Psoas muscle (tissue), 8 donors: ENCODE data around the gene SLX9. TPM values are rescaled to one million over a fixed set of nuclear protein-coding genes. Genes with fewer than 3 reads are reported as not detected.
"Not testable (repeated sequence)": the region's sequence is repeated elsewhere in the genome, so short reads cannot be mapped to it uniquely, and the experiment has no call there.

ENCODE experiments used
- ATAC-seq, 4 donors: fragments of 200-7000 bp; cut with Tn5 transposase; one replicate each; pipeline ENCODE4 v1.9.1; 2020; ENCODE audit warnings: moderate library complexity in 3 of 4, mild to moderate bottlenecking in 2 of 4
- DNase-seq, 2 donors: peaks; one replicate each; pipeline ENCODE4 v3.0.0-alpha.2; 2020
- H3K27ac ChIP-seq: fragments of 200-600 bp; one replicate; pipeline ENCODE4 v1.8.0; 2022
- H3K27me3 ChIP-seq, 3 donors: fragments of 200-600 bp in 1 of 3; one replicate each; pipeline versions ENCODE4 v1.6.1 to v1.8.0; 2013 to 2022; ENCODE audit warnings: low read length in 2 of 3, mild to moderate bottlenecking in 2 of 3, moderate library complexity in 1 of 3; ENCODE audit not compliant: insufficient read depth in 3 of 3
- H3K36me3 ChIP-seq, 2 donors: fragments of 200-600 bp in 1 of 2; one replicate each; pipeline versions ENCODE4 v1.6.1 to v1.8.0; 2013 to 2022; ENCODE audit warnings: low read depth in 1 of 2, mild to moderate bottlenecking in 1 of 2, moderate library complexity in 1 of 2; ENCODE audit not compliant: insufficient read depth in 1 of 2
- H3K4me1 ChIP-seq: fragments of 200-600 bp; one replicate; pipeline ENCODE4 v1.8.0; 2022
- H3K4me3 ChIP-seq: fragments of 200-600 bp; one replicate; pipeline ENCODE4 v1.8.0; 2022; ENCODE audit warnings: mild to moderate bottlenecking
- H3K9me3 ChIP-seq: fragments of 200-600 bp; one replicate; pipeline ENCODE4 v1.8.0; 2022
- CTCF ChIP-seq: fragments of 200-600 bp; IDR thresholded peaks from one replicate; pipeline ENCODE4 v1.8.0; 2022; ENCODE audit warnings: antibody characterized with exemption
- WGBS, 3 donors: extraction: QIAGEN DNeasy Blood & Tissue Kit; methylation state at CpG; one replicate each; pipeline versions ENCODE4 v1.1.6 to v1.1.7; 2013; 5-methylcytosine and 5-hydroxymethylcytosine counted together
- intact Hi-C, 2 donors: fragments of 100-400 bp; cut with DNase I; formaldehyde crosslinking; loops; one replicate each; pipeline versions ENCODE4 v1.11.0 to v1.14.2; 2022
- polyA plus RNA-seq, 3 donors: library from polyadenylated mRNA; stranded (reverse); fragments of 200-250 nt; gene quantifications; one replicate each; pipeline ENCODE4 v1.2.3, GENCODE V29; 2013
- total RNA-seq, 4 donors: library from RNA; stranded (reverse); fragmentation: NEBNext Ultra II Directional in 2 of 4; extraction: Animal tissue kit (Norgen Biotek cat#: 25700) in 2 of 4; gene quantifications; one replicate each; pipeline versions ENCODE4 v1.2.1 to v1.2.4, GENCODE V29; 2021 to 2023
- donor health status: healthy with polysubstance abuse.
- donor health status: DM: no; HTN: no; CAD: no; lungs with moderate emphysema.
- donor health status: Bipolar disorder and iron deficiency.
- donor health status: healthy.
- donor health status: DM: yes; HTN: yes; CAD: no.
- donor health status: DM: no; HTN: no; CAD: no.
- donor health status: DM: no; HTN: no; CAD: no.
- donor health status: DM: yes; HTN: yes; CAD: no.

Gene SLX9
- total and polyA plus RNA-seq, 7 donors, result 20.2 to 69.2 (median 30.1) TPM

DNA sequence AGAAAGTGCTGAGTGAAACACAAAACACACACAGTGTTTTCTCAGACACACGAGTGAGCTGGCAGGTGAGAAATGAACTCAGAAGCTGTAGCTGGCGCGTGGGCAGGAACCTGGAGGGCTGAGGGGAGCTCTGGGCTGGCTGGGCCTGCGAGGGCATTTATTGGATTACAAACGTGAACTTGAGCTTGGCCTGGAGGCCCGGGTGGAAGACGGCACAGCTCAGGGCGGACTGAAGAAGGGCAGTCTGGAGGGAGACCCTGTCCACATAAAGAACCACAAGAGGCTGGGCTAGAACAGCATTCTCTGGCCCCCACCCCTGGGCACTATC, 82.5 kb downstream of the SLX9 start:
- Histone ChIP-seq H3K36me3 (no peaks in the 10 kb centered on the region), H3K27ac (no peak overlapping the region), H3K4me1 (no peaks in the 10 kb centered on the region), H3K4me3 (no peak overlapping the region), H3K27me3 (peaks cover 0 to 2% (median 0%) of the 10 kb centered on the region in 3 donors), H3K9me3 (no peaks in the 10 kb centered on the region)
- ATAC-seq (no peak), DNase-seq (peak in 1 of 2 donors; percentile 37)
- intact Hi-C loops, result no loop called here
- TF ChIP-seq CTCF, result no peak
- 62 to 84% (median 64%) methylated on average over 8 of the region's 8 CpGs for WGBS, 3 donors

DNA sequence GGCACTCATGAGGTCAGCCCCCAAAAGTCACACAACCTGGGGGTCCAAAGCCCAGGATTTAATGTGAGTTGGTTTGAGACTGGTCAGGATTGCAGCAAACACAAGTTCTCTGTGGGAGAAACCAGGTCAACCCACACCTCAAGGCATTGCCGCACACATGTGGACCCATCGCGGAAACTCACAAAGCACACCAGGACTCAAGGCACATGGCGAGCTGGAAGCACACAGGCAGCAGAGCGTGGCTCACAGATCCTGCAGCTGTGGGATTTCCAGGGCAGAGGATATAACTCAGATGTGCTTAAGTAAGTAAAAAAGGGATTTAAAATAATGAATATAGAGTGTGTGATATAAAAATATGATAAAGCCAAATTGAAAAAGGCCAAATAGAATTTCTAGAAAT, 82.9 kb downstream of the SLX9 start:
- Histone ChIP-seq H3K9me3 (no peaks in the 10 kb centered on the region), H3K27ac (no peak overlapping the region), H3K4me3 (no peak overlapping the region), H3K27me3 (peaks cover 0 to 2% (median 0%) of the 10 kb centered on the region in 3 donors), H3K36me3 (no peaks in the 10 kb centered on the region), H3K4me1 (no peaks in the 10 kb centered on the region)
- DNase-seq, result no peak
- intact Hi-C loops, result no loop called here
- WGBS, 3 donors, result 96% methylated on average over 5 of the region's 5 CpGs
- TF ChIP-seq CTCF, result no peak
- ATAC-seq, result no peak

DNA sequence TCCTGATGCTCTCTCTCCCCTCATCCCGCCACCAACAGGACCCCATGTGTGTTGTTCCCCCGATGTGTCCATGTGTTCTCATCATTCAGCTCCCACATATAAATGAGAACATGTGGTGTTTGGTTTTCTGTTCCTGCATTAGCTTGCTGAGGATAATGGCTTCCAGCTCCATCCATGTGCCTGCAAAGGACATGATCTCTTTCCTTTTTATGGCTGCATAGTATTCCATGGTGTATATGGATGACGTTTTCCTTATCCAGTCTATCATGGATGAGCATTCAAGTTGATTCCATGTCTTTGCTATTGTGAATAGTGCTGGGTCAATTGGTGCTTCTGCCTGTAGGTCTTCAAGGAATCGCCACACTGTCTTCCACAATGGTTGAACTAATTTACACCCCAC, 84.7 kb downstream of the SLX9 start:
- H3K4me3 ChIP-seq, intact Hi-C loops, ATAC-seq, H3K9me3 ChIP-seq, H3K27ac ChIP-seq, H3K36me3 ChIP-seq, DNase-seq, H3K4me1 ChIP-seq, H3K27me3 ChIP-seq: not testable (repeated sequence)
- whole genome bisulfite sequencing, 3 donors, result 94 to 98% (median 95%) methylated on average over 4 of the region's 4 CpGs

GRCh38 chr21:45026066-45026745, 86.4 kb downstream of the SLX9 start:
- DNase-seq (no peak), ATAC-seq (no peak)
- intact Hi-C loops, result no loop called here
- Histone ChIP-seq H3K4me1 (no peaks in the 10 kb centered on the region), H3K4me3 (no peak overlapping the region), H3K27me3 (no peaks in the 10 kb centered on the region), H3K36me3 (no peaks in the 10 kb centered on the region), H3K9me3 (no peaks in the 10 kb centered on the region), H3K27ac (no peak overlapping the region)
- TF ChIP-seq CTCF, result no peak
- 93 to 95% (median 94%) methylated on average over 22 of the region's 22 CpGs for WGBS, 3 donors

Other genes with a start within 250 kb of the SLX9 start
- gene KRTAP10-12, start 242.9 kb upstream of the SLX9 start, total RNA-seq, result not detected
- not detected for gene KRTAP10-12, start 242.9 kb upstream of the SLX9 start, polyA plus RNA-seq
- gene TSPEAR, start 228.5 kb upstream of the SLX9 start, total RNA-seq, result not detected
- gene TSPEAR, start 228.5 kb upstream of the SLX9 start, polyA plus RNA-seq, result not detected
- gene UBE2G2, start 138.2 kb upstream of the SLX9 start, total RNA-seq, result 10 to 100 TPM; 64.9 to 93.8 (median 81.7) TPM
- 10 to 100 TPM; 39.0 to 72.8 (median 55.3) TPM for gene UBE2G2, start 138.2 kb upstream of the SLX9 start, polyA plus RNA-seq
- 10 to 100 TPM; 50.2 to 78.7 (median 65.6) TPM for gene SUMO3, start 122.0 kb upstream of the SLX9 start, total RNA-seq
- 10 to 100 TPM; 38.6 to 86.6 (median 58.7) TPM for gene SUMO3, start 122.0 kb upstream of the SLX9 start, polyA plus RNA-seq
- 10 to 100 TPM; 49.6 to 72.1 (median 66.5) TPM for gene PTTG1IP, start 66.3 kb upstream of the SLX9 start, total RNA-seq
- gene PTTG1IP, start 66.3 kb upstream of the SLX9 start, polyA plus RNA-seq, result 100 to 1,000 TPM in 1 of 3 donors, 10 to 100 TPM in 2; 57.1 to 108 (median 69.3) TPM
- 10 to 100 TPM in 3 of 4 donors, 1 to 10 TPM in 1; 8.3 to 11.7 (median 11.0) TPM for gene ITGB2, start 19.1 kb upstream of the SLX9 start, total RNA-seq
- 1 to 10 TPM; 2.5 to 4.6 (median 2.7) TPM for gene ITGB2, start 19.1 kb upstream of the SLX9 start, polyA plus RNA-seq
- gene ADARB1, start 134.6 kb downstream of the SLX9 start, total RNA-seq, result 10 to 100 TPM in 2 of 4 donors, 1 to 10 TPM in 2; 6.9 to 22.7 (median 14.4) TPM
- 1 to 10 TPM; 3.8 to 6.4 (median 4.1) TPM for gene ADARB1, start 134.6 kb downstream of the SLX9 start, polyA plus RNA-seq